HCT116 (cell line): ENCODE data around the gene IRX6. TPM values are rescaled to one million over a fixed set of nuclear protein-coding genes. Genes with fewer than 3 reads are reported as not detected.

Experiments
- ATAC-seq: fragments of 200-7000 bp; cut with Tn5 transposase; 2 replicates; pipeline ENCODE4 v1.9.1; 2020; ENCODE audit warnings: mild to moderate bottlenecking, moderate library complexity
- BruUV-seq: library from RNA; stranded (reverse); fragments of 400-500 nt; replicated peaks from 2 replicates; lab custom pipeline; 2021; lab: Mats Ljungman, UMichigan
- CTCF ChIA-PET: fragments of 300-600 bp; sonication (Branson Sonifier 250); formaldehyde crosslinking; loops from one replicate; lab custom pipeline; 2021; ENCODE audit warnings: antibody characterized with exemption; lab: Charles Lee
- POLR2A ChIA-PET: fragments of 300-600, 350-600 bp; sonication (Branson Sonifier 250); formaldehyde crosslinking; loops from one replicate; lab custom pipeline; 2021; ENCODE audit warnings: antibody characterized with exemption; lab: Charles Lee
- RAD21 ChIA-PET, 2 experiments: fragments of 300-600 bp; sonication (Branson Sonifier 250); formaldehyde crosslinking; loops; one replicate each; lab custom pipeline; 2023; ENCODE audit warnings: low total read pairs in 2 of 2; ENCODE audit not compliant: uncharacterized antibody in 2 of 2, unreplicated experiment in 2 of 2, low non-redundant PET in 1 of 2; lab: Charles Lee
- DNase-seq: peaks from one replicate; pipeline ENCODE4 v3.0.0-alpha.2; 2010; ENCODE audit warnings: low read depth, low spot score
- H2AFZ ChIP-seq: fragments of 200-600 bp; shearing (Covaris generic), sonication (generic); 2 replicates; pipeline ENCODE4 v1.6.1; 2017; ENCODE audit warnings: low read depth, mixed run types, mixed read lengths, antibody characterized with exemption, low read length; ENCODE audit not compliant: poor library complexity, severe bottlenecking
- H3K27ac ChIP-seq: 2 replicates; pipeline ENCODE4 v1.5.1; 2012; ENCODE audit warnings: low read depth, low read length
- H3K27me3 ChIP-seq: fragments of 200-600 bp; sonication (generic); 2 replicates; pipeline ENCODE4 v1.6.1; 2016; ENCODE audit warnings: mixed run types, low read length, mixed read lengths; ENCODE audit not compliant: insufficient read depth
- H3K36me3 ChIP-seq, 2 experiments: fragments of 200-500 bp in 1 of 2; fragments of 200-600 bp in 1 of 2; sonication (Bioruptor generic) in 1 of 2; sonication (generic) in 1 of 2; 2 replicates each; pipeline versions ENCODE4 v1.5.1 to v1.6.1; 2014 to 2016; ENCODE audit warnings: low read length in 2 of 2, inconsistent platforms in 1 of 2, mixed read lengths in 1 of 2, mixed run types in 1 of 2; ENCODE audit not compliant: insufficient read depth in 2 of 2, control insufficient read depth in 1 of 2
- H3K4me1 ChIP-seq, 2 experiments: fragments of 200-600 bp in 1 of 2; sonication (generic) in 1 of 2; 2 replicates each; pipeline versions ENCODE4 v1.5.1 to v1.6.1; 2012 to 2017; ENCODE audit warnings: low read length in 2 of 2, inconsistent platforms in 1 of 2, mild to moderate bottlenecking in 1 of 2, mixed read lengths in 1 of 2, mixed run types in 1 of 2, moderate library complexity in 1 of 2; ENCODE audit not compliant: insufficient read depth in 2 of 2, control insufficient read depth in 1 of 2
- H3K4me2 ChIP-seq: fragments of 200-600 bp; sonication (generic); 2 replicates; pipeline ENCODE4 v1.6.1; 2017; ENCODE audit warnings: mixed run types, low read length, mixed read lengths
- H3K4me3 ChIP-seq, 2 experiments: fragments of 200-600 bp in 1 of 2; sonication (generic) in 1 of 2; replicated peaks in 1 of 2; 2 replicates each; pipeline ENCODE4 v1.5.1; 2011 to 2016; ENCODE audit warnings: low read length in 2 of 2, control low read depth in 1 of 2, low read depth in 1 of 2, mild to moderate bottlenecking in 1 of 2, mixed read lengths in 1 of 2, mixed run types in 1 of 2
- H3K79me2 ChIP-seq: fragments of 200-600 bp; sonication (generic); 2 replicates; pipeline ENCODE4 v1.6.1; 2017; ENCODE audit warnings: mild to moderate bottlenecking, mixed run types, low read length, moderate library complexity, mixed read lengths; ENCODE audit not compliant: insufficient read depth
- H3K9ac ChIP-seq: fragments of 200-600 bp; sonication (generic); 2 replicates; pipeline ENCODE4 v1.6.1; 2016; ENCODE audit warnings: low read length, mixed read lengths
- H3K9me2 ChIP-seq: fragments of 200-600 bp; sonication (generic), shearing (Covaris generic); 2 replicates; pipeline ENCODE4 v1.6.1; 2017; ENCODE audit warnings: mixed run types, mild to moderate bottlenecking, moderate library complexity; ENCODE audit not compliant: insufficient read depth
- H3K9me3 ChIP-seq, 2 experiments: fragments of 200-500 bp in 1 of 2; fragments of 200-600 bp in 1 of 2; sonication (Bioruptor generic) in 1 of 2; sonication (generic) in 1 of 2; 2 replicates each; pipeline ENCODE4 v1.6.1; 2014 to 2017; ENCODE audit warnings: low read length in 2 of 2, mixed read lengths in 2 of 2, inconsistent platforms in 1 of 2, low read depth in 1 of 2, mild to moderate bottlenecking in 1 of 2, mixed run types in 1 of 2, moderate library complexity in 1 of 2; ENCODE audit not compliant: control insufficient read depth in 1 of 2, insufficient read depth in 1 of 2
- H4K20me1 ChIP-seq: fragments of 200-600 bp; sonication (generic), shearing (Covaris generic); 2 replicates; pipeline ENCODE4 v1.6.1; 2017; ENCODE audit warnings: mixed run types, mild to moderate bottlenecking, moderate library complexity; ENCODE audit not compliant: insufficient read depth
- ATF3 ChIP-seq: IDR thresholded peaks from 2 replicates; pipeline ENCODE4 v1.6.1; 2012
- CBX3 ChIP-seq: IDR thresholded peaks from 2 replicates; pipeline ENCODE4 v1.6.1; 2012; ENCODE audit warnings: low read depth
- CEBPB ChIP-seq: IDR thresholded peaks from 2 replicates; pipeline ENCODE4 v1.6.1; 2012; ENCODE audit warnings: low read depth
- CTCF ChIP-seq, 3 experiments: fragments of 200-600 bp in 1 of 3; sonication (generic) in 1 of 3; IDR thresholded peaks in 2 of 3; conservative IDR thresholded peaks in 1 of 3; 2 replicates each; pipeline ENCODE4 v1.5.1; 2012 to 2017; ENCODE audit warnings: low read depth in 2 of 3, low read length in 2 of 3, antibody characterized with exemption in 1 of 3, borderline replicate concordance in 1 of 3, control low read depth in 1 of 3, mild to moderate bottlenecking in 1 of 3, mixed read lengths in 1 of 3, mixed run types in 1 of 3, moderate library complexity in 1 of 3; ENCODE audit not compliant: insufficient read depth in 1 of 3
- ELF1 ChIP-seq: IDR thresholded peaks from 2 replicates; pipeline ENCODE4 v1.6.1; 2012; ENCODE audit warnings: low read depth, borderline replicate concordance
- EZH2 ChIP-seq: fragments of 200-600 bp; sonication (generic); IDR thresholded peaks from 2 replicates; pipeline ENCODE4 v1.6.1; 2017; ENCODE audit warnings: antibody characterized with exemption, mixed run types
- FOSL1 ChIP-seq: IDR thresholded peaks from 2 replicates; pipeline ENCODE4 v1.6.1; 2012; ENCODE audit warnings: low read depth
- JUND ChIP-seq: IDR thresholded peaks from 2 replicates; pipeline ENCODE4 v1.6.1; 2012
- MAX ChIP-seq: IDR thresholded peaks from 2 replicates; pipeline ENCODE4 v1.6.1; 2012
- POLR2A ChIP-seq: IDR thresholded peaks from 2 replicates; pipeline ENCODE4 v1.7.0; 2011; ENCODE audit warnings: borderline replicate concordance; ENCODE audit not compliant: insufficient read depth, insufficient read length; ENCODE audit errors: extremely low read depth
- POLR2AphosphoS5 ChIP-seq: IDR thresholded peaks from 2 replicates; pipeline ENCODE4 v1.6.1; 2011; ENCODE audit warnings: mild to moderate bottlenecking, low read depth, low read length, moderate library complexity
- SIN3A ChIP-seq: IDR thresholded peaks from 2 replicates; pipeline ENCODE4 v1.6.1; 2012; ENCODE audit warnings: low read depth
- SP1 ChIP-seq: IDR thresholded peaks from 2 replicates; pipeline ENCODE4 v1.6.1; 2012; ENCODE audit warnings: low read depth
- SRF ChIP-seq: IDR thresholded peaks from 2 replicates; pipeline ENCODE4 v1.6.1; 2012; ENCODE audit warnings: low read depth
- TCF7L2 ChIP-seq: IDR thresholded peaks from 2 replicates; pipeline ENCODE4 v1.7.0; 2011; ENCODE audit warnings: borderline replicate concordance, inconsistent platforms; ENCODE audit not compliant: insufficient read depth, insufficient read length; ENCODE audit errors: extremely low read depth
- ZBTB33 ChIP-seq: IDR thresholded peaks from 2 replicates; pipeline ENCODE4 v1.6.1; 2011; ENCODE audit warnings: mild to moderate bottlenecking, low read length, moderate library complexity; ENCODE audit not compliant: insufficient replicate concordance; ENCODE audit errors: extremely low read depth
- ZFX ChIP-seq: fragments of 450-650 bp; IDR thresholded peaks from 2 replicates; pipeline ENCODE4 v1.6.1; 2017
- ZNF274 ChIP-seq: fragments of 200-500 bp; sonication (Bioruptor generic); IDR thresholded peaks from 2 replicates; pipeline ENCODE4 v1.6.1; 2014; ENCODE audit warnings: mild to moderate bottlenecking, low read depth, low read length, inconsistent platforms
- intact Hi-C: fragments of 100-400 bp; cut with micrococcal nuclease; formaldehyde crosslinking; loops from 2 replicates; pipeline ENCODE4 v1.10.0; 2022
- total RNA-seq: library from RNA; stranded (reverse); gene quantifications from one replicate; pipeline ENCODE4 v1.2.1, GENCODE V29; 2021; ENCODE audit not compliant: unreplicated experiment

The IRX6 gene
- total RNA-seq, 1 experiment from 2014 or later = not detected

GRCh38 chr16:55324285-55325079, 479 bp downstream of the IRX6 start:
- no peak for ATAC-seq

More at GRCh38 chr16:55324285-55325079, 479 bp downstream of the IRX6 start:
- no peaks in the 10 kb centered on the region for H3K9me3 ChIP-seq
- H3K27ac ChIP-seq = no peak overlapping the region
- H3K9me2 ChIP-seq = no peaks in the 10 kb centered on the region
- H3K79me2 ChIP-seq = no peaks in the 10 kb centered on the region
- H2AFZ ChIP-seq = no peak overlapping the region
- no peak overlapping the region for H3K4me2 ChIP-seq
- no peak for DNase-seq
- TF ChIP-seq SP1 = no peak
- no peak for TF ChIP-seq POLR2AphosphoS5
- TF ChIP-seq ZNF274 = no peak
- TF ChIP-seq ATF3 = no peak
- TF ChIP-seq CTCF (IDR thresholded peaks at IDR 0.05 in 2 of 3, conservative IDR thresholded peaks at IDR 0.05 in 1 of 3; ENCODE audit: borderline replicate concordance in 1 of 3, insufficient read depth in 1 of 3, low read depth in 2 of 3, low read length in 2 of 3) = no peak
- no peak for TF ChIP-seq ZBTB33
- no peak for TF ChIP-seq SIN3A
- TF ChIP-seq JUND = no peak
- no peak for TF ChIP-seq ZFX
- TF ChIP-seq EZH2 = no peak
- no peak for TF ChIP-seq FOSL1
- no peak for TF ChIP-seq MAX
- no peak for TF ChIP-seq ELF1
- no peak for TF ChIP-seq CEBPB
- TF ChIP-seq SRF = no peak
- TF ChIP-seq TCF7L2 = no peak
- TF ChIP-seq POLR2A = no peak
- no peak for TF ChIP-seq CBX3
- H3K4me1 ChIP-seq = no peaks in the 10 kb centered on the region
- H3K27me3 ChIP-seq = peaks cover 32% of the 10 kb centered on the region
- CTCF ChIA-PET = no interaction called here
- no peaks in the 10 kb centered on the region for H4K20me1 ChIP-seq
- H3K4me3 ChIP-seq = no peak overlapping the region
- POLR2A ChIA-PET = no interaction called here
- RAD21 ChIA-PET = no interaction called here
- H3K9ac ChIP-seq = no peak overlapping the region
- H3K36me3 ChIP-seq = no peaks in the 10 kb centered on the region
- no TSS peak for BruUV-seq
- intact Hi-C loops = no loop called here
